Prostate gland (tissue), 2 donors: ENCODE results near the gene FBXL13. TPM values are rescaled to one million over a fixed set of nuclear protein-coding genes. Genes with fewer than 3 reads are reported as not detected.

Source experiments
- DNase-seq: peaks from one replicate; pipeline ENCODE4 v3.0.0-alpha.2; 2019; ENCODE audit warnings: low spot score
- H3K27ac ChIP-seq, 2 donors: fragments of 200-600 bp; sonication (generic); 2 replicates each; pipeline ENCODE4 v1.5.1; 2017 to 2019
- H3K27me3 ChIP-seq: fragments of 200-600 bp; sonication (generic); replicated peaks from 2 replicates; pipeline ENCODE4 v1.5.1; 2019; ENCODE audit not compliant: insufficient read depth
- H3K36me3 ChIP-seq, 2 donors: fragments of 200-600 bp; sonication (generic); 1 replicate in 1 of 2; 2 replicates in 1 of 2; pipeline versions ENCODE4 v1.5.1 to v1.8.1; 2017 to 2019
- H3K4me1 ChIP-seq: fragments of 200-600 bp; sonication (generic); replicated peaks from 2 replicates; pipeline ENCODE4 v1.5.1; 2019
- H3K4me3 ChIP-seq, 2 donors: fragments of 200-600 bp; sonication (generic); 2 replicates each; pipeline ENCODE4 v1.5.1; 2017 to 2019
- H3K9me3 ChIP-seq: fragments of 200-600 bp; sonication (generic); 2 replicates; pipeline ENCODE4 v1.5.1; 2017
- POLR2A ChIP-seq: fragments of 450-650 bp; IDR thresholded peaks from one replicate; pipeline ENCODE4 v1.6.1; 2016; ENCODE audit warnings: antibody characterized with exemption, mild to moderate bottlenecking
- POLR2AphosphoS5 ChIP-seq: sonication (generic); formaldehyde crosslinking; IDR thresholded peaks from one replicate; pipeline ENCODE4 v1.6.1; 2017; ENCODE audit warnings: antibody characterized with exemption
- WGBS: methylation state at CpG from one replicate; pipeline ENCODE4 v1.1.5; 2018; 5-methylcytosine and 5-hydroxymethylcytosine counted together
- intact Hi-C: fragments of 100-400 bp; cut with DNase I; formaldehyde crosslinking; loops from one replicate; pipeline ENCODE4 v1.14.2; 2022
- total RNA-seq, 2 donors: library from RNA; depleted of rRNA; stranded (reverse); fragments of >200 nt; gene quantifications; one replicate each; pipeline ENCODE4 v1.1.0, GENCODE V29; 2016
- TF ChIP-seq, protein P1 (sequence below), 4 experiments: fragments of 200-600 bp in 2 of 4; fragments of 450-650 bp in 2 of 4; sonication (generic) in 2 of 4; IDR thresholded peaks; 1 replicate in 3 of 4; 2 replicates in 1 of 4; pipeline ENCODE4 v1.5.1; 2016 to 2019; ENCODE audit warnings: antibody characterized with exemption in 4 of 4, mild to moderate bottlenecking in 2 of 4, moderate library complexity in 2 of 4

Gene FBXL13
- total RNA-seq, 2 donors from 2014 or later, result 2.6 to 5.4 TPM

DNA sequence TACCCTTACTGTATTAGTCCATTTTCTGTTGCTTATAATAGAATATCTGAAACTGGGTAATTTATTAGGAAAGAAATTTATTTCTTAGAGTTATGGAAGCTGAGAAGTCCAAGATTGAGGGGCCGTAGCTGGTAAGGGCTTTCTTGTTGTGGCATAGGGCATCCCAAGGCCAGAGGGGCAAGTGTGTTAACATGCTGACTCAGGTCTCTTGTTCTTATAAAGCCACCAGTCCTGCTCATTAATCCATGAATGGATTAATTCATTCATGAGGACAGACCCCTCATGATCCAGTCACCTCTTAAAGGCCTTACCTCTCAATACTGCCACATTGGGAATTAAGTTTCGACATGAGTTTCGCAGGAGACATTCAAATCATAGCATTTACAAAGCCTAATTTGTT is 2.7 kb upstream of the FBXL13 start:
- H3K27me3 ChIP-seq, result no peaks in the 10 kb centered on the region
- 92% methylated on average over 3 of the region's 3 CpGs for WGBS
- TF ChIP-seq, protein P1, sequence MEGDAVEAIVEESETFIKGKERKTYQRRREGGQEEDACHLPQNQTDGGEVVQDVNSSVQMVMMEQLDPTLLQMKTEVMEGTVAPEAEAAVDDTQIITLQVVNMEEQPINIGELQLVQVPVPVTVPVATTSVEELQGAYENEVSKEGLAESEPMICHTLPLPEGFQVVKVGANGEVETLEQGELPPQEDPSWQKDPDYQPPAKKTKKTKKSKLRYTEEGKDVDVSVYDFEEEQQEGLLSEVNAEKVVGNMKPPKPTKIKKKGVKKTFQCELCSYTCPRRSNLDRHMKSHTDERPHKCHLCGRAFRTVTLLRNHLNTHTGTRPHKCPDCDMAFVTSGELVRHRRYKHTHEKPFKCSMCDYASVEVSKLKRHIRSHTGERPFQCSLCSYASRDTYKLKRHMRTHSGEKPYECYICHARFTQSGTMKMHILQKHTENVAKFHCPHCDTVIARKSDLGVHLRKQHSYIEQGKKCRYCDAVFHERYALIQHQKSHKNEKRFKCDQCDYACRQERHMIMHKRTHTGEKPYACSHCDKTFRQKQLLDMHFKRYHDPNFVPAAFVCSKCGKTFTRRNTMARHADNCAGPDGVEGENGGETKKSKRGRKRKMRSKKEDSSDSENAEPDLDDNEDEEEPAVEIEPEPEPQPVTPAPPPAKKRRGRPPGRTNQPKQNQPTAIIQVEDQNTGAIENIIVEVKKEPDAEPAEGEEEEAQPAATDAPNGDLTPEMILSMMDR (IDR thresholded peaks at IDR 0.05), result no peak
- TF ChIP-seq POLR2A (no peak), POLR2AphosphoS5 (no peak)
- peaks cover 5% of the 10 kb centered on the region for H3K4me1 ChIP-seq
- intact Hi-C loops, result no loop called here
- no peaks in the 10 kb centered on the region for H3K9me3 ChIP-seq
- H3K36me3 ChIP-seq, result no peaks in the 10 kb centered on the region
- no peak for DNase-seq
- no peak overlapping the region for H3K4me3 ChIP-seq
- no peak overlapping the region for H3K27ac ChIP-seq

DNA sequence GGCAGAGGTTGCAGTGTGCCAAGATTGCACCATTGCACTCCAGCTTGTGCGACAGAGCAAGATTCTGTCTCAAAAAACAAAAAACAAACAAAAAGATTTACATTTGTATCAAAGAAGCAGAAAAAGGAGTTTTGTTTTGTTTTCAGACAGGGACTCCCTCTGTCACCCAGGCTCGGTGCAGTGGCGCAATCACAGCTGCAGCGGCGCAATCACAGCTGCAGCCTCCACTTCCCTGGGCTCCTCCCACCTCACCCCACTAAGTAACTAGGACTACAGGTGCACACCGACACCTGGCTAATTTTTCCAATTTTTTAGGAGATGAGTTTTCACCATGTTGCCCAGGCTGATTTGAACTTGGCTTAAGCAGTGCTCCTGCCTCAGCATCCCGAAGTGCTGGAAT is 2.2 kb upstream of the FBXL13 start:
- intact Hi-C loops, result no loop called here
- no peak for TF ChIP-seq POLR2AphosphoS5
- no peak for TF ChIP-seq POLR2A
- TF ChIP-seq, protein P1 (IDR thresholded peaks at IDR 0.05), result no peak
- no peak overlapping the region for H3K4me3 ChIP-seq
- H3K9me3 ChIP-seq, result no peaks in the 10 kb centered on the region
- H3K27ac ChIP-seq, result no peak overlapping the region
- H3K27me3 ChIP-seq, result no peaks in the 10 kb centered on the region
- WGBS, result 91% methylated on average over 7 of the region's 7 CpGs
- H3K36me3 ChIP-seq, result no peaks in the 10 kb centered on the region
- no peak for DNase-seq
- H3K4me1 ChIP-seq, result peaks cover 5% of the 10 kb centered on the region

DNA sequence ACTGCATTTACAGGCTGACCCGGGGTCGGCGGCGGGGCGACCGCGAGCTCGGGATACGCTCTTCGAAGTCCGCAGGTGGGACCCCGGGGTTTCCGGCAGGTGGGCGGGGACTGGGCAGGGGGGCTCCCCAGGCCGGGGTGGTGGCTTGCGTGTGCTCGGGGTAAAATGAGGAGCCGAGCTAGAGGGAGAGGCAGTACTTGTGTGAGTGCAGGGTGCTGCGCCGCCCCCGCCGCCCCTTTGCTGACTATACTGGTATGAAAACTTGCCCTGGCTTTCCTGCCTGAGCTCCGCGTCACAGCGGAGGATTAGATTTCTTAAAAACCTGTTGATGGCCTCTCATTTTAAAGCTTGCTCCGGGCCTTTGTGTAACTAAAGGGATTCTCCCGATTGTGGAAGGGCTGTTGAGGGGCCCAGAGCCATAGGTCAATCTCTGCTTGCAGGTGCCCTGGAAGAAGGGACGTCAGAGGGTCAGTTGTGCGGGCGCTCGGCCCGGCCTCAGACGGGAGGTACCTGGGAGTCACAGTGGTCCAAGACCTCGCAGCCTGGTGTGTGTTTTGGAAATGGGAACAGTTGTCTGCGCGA is 832 bp upstream of the FBXL13 start:
- no peak for TF ChIP-seq POLR2AphosphoS5
- peak; percentile 6 for TF ChIP-seq POLR2A
- H3K36me3 ChIP-seq, result no peaks in the 10 kb centered on the region
- H3K4me3 ChIP-seq, result peak overlapping the region; percentile 65 to 84
- H3K27me3 ChIP-seq, result no peaks in the 10 kb centered on the region
- H3K9me3 ChIP-seq, result no peaks in the 10 kb centered on the region
- intact Hi-C loops, result no loop called here
- DNase-seq, result peak; percentile 39
- peaks cover 5% of the 10 kb centered on the region for H3K4me1 ChIP-seq
- peak overlapping the region; percentile 85 to 91 for H3K27ac ChIP-seq
- WGBS, result under 1% methylated on average over 33 of the region's 36 CpGs

DNA sequence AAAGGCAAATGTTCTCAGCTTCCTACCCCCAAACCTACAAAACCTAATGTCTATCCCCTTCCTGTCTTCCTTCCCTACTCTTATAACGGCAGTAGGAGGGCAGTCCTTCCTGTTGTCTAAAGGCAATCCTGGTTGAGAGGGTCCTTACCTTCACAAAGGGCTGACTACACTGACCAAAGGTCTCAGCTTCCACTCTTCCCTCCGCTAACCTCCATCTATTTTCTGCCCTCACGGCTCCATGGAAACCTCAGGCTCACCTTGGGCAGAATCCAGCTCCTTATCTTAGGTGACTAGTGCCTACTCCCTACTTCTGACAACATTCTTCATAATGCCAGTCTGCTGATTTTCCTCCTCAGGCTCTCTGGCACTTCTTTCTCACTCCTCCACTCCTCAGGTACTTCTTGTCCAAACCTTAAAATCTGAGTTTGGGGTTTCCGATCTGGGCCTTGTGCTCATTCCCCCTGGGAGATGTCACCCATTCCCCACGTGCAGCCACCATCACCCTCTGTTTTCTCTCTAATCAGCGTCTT is 542 bp downstream of the FBXL13 start:
- DNase-seq, result no peak
- Histone ChIP-seq H3K27ac (peak overlapping the region; percentile 85 to 91), H3K9me3 (no peaks in the 10 kb centered on the region), H3K27me3 (no peaks in the 10 kb centered on the region), H3K36me3 (no peaks in the 10 kb centered on the region), H3K4me1 (peaks cover 5% of the 10 kb centered on the region), H3K4me3 (peak overlapping the region; percentile 65 to 84)
- intact Hi-C loops, result no loop called here
- TF ChIP-seq, protein P1 (IDR thresholded peaks at IDR 0.05), result no peak
- TF ChIP-seq POLR2AphosphoS5 (no peak), POLR2A (peak; percentile 52)
- 5% methylated on average over 6 of the region's 6 CpGs for WGBS

DNA sequence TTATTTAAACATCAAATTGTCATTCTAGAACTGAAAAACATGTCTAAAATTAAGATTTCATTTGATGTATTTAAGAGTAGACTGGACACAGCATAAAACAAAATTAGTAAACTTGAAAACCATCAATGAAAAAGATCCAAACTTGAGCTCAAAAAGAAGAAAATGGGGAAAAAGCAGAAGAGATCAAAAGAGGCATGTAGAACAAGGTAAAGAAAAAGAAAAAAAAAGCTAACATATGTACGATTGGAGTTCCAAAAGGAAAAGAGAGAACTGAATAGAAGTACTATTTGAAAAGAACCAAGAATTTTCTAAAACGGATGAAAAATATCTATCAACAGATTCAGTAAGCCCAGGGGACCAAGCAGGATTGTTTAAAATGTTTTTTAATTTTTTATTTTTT is 3.6 kb downstream of the FBXL13 start:
- H3K27ac ChIP-seq, result no peak overlapping the region
- no peak for DNase-seq
- H3K27me3 ChIP-seq, result no peaks in the 10 kb centered on the region
- no peaks in the 10 kb centered on the region for H3K36me3 ChIP-seq
- TF ChIP-seq POLR2AphosphoS5, result no peak
- no peak for TF ChIP-seq POLR2A
- TF ChIP-seq, protein P1 (IDR thresholded peaks at IDR 0.05), result no peak
- no peaks in the 10 kb centered on the region for H3K9me3 ChIP-seq
- WGBS, result 92% methylated on average over 2 of the region's 2 CpGs
- H3K4me1 ChIP-seq, result no peaks in the 10 kb centered on the region
- no peak overlapping the region for H3K4me3 ChIP-seq
- intact Hi-C loops, result no loop called here
